Subcutaneous adipose tissue (tissue), 4 donors: ENCODE results near the gene TBC1D12. TPM values are rescaled to one million over a fixed set of nuclear protein-coding genes. Genes with fewer than 3 reads are reported as not detected.

Source experiments
- total RNA-seq, 4 donors: library from RNA; depleted of rRNA; stranded (reverse); fragments of >200 nt; gene quantifications; one replicate each; pipeline ENCODE4 v1.1.0, GENCODE V29; 2016
- TF ChIP-seq, protein P1 (sequence below): fragments of 450-650 bp; IDR thresholded peaks from one replicate; pipeline ENCODE4 v1.5.1; 2016; ENCODE audit warnings: low read depth, mild to moderate bottlenecking, control low read depth, antibody characterized with exemption, moderate library complexity

TBC1D12 gene
- total RNA-seq, 4 donors from 2014 or later, result 19.0 to 24.2 (median 20.5) TPM

DNA sequence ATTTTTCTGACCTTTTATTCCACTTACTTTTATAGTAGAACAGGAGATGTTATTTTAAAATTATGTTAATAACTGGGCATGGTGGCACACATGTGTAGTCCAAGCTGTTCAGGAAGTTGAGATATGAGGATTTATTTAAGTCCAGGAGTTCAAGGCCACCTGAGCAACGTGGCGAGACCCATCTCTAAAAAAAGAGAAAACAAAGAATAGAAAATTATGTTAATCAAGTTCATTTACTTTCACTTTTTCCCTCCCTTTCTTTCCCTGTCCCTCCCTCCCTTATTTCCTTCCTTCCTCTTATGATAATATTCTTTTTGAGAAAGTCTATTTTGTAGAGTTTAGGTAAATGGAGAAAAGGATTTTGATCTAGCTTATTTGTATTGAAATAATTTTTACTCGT is 94.3 kb downstream of the TBC1D12 start:
- TF ChIP-seq, protein P1, sequence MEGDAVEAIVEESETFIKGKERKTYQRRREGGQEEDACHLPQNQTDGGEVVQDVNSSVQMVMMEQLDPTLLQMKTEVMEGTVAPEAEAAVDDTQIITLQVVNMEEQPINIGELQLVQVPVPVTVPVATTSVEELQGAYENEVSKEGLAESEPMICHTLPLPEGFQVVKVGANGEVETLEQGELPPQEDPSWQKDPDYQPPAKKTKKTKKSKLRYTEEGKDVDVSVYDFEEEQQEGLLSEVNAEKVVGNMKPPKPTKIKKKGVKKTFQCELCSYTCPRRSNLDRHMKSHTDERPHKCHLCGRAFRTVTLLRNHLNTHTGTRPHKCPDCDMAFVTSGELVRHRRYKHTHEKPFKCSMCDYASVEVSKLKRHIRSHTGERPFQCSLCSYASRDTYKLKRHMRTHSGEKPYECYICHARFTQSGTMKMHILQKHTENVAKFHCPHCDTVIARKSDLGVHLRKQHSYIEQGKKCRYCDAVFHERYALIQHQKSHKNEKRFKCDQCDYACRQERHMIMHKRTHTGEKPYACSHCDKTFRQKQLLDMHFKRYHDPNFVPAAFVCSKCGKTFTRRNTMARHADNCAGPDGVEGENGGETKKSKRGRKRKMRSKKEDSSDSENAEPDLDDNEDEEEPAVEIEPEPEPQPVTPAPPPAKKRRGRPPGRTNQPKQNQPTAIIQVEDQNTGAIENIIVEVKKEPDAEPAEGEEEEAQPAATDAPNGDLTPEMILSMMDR, result no peak

DNA sequence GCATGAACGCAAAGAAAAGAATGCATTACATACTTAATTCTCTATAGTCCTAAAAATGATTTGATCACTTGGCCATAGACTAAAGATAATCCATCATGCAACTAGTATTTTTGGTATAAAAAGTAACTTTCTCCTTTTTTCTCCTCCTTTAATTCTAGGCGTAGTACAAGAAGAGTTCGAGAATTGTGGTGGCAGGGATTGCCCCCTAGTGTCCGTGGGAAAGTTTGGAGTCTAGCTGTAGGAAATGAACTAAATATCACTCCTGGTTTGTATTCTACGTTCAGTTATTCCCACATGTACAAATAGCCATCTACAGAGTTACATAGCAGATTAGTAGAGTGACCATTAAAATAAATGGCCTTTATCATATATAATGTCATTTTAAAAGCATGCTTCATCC is 97.7 kb downstream of the TBC1D12 start:
- TF ChIP-seq, protein P1, result no peak

DNA sequence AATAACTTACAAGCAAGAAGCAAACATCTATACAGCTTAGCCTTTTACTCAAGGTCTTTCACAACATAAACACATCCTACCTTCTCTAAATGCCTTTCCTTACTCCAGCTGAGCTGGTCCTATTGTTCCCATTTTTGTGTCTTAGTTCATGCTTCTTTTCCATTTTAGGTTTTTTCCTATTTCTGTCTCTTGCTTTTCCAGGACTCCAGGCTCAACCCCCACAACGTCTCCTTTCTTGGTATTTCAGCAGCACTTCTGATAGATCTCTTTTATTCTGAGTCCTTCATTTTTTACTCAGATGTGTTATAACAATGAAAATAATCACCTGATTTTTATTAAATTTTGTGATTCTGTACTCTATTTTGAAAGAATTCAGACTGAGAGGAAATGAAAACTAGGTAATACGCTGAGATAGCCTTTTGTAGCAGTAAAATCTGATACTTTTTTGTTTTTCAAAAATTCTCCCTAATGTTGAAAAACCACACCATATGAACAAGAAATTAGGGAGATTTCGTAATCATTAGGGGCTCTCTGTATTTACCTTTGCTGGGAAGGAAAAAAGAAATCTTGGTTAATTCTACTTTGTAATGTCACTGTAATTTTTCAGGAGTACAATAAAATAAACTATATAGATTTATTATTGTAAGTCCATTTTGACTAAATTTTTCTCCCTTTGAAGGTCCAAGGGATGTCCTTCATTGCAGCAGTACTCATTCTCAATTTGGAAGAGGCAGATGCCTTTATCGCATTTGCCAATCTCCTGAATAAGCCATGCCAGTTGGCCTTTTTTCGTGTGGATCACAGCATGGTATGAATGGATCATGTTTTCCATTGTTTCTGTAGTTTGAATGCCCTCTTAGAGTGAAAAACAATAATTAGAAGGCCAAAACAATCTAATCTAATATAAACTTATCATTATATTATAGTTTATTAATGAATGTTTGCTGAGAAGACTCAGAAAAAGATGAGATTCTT is 119.2 kb downstream of the TBC1D12 start:
- TF ChIP-seq, protein P1, result no peak

DNA sequence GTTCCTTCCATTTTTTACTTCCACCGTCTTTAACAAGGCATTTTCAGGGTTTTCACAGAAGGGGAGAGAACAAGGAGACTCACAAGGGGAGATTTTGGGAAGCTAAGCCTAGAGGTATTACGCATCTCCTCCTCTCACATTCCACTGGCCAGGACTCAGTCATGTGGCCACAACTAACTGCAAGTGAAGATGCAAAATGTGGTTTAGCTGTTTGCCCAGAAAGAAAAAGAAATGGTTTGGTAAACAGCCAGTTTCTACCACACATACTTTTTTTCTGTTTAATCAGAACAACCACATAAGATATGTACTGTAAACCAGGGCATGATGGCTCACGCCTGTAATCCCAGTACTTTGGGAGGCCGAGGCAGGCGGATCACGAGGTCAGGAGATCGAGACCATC is 121.8 kb downstream of the TBC1D12 start:
- TF ChIP-seq, protein P1, result no peak

DNA sequence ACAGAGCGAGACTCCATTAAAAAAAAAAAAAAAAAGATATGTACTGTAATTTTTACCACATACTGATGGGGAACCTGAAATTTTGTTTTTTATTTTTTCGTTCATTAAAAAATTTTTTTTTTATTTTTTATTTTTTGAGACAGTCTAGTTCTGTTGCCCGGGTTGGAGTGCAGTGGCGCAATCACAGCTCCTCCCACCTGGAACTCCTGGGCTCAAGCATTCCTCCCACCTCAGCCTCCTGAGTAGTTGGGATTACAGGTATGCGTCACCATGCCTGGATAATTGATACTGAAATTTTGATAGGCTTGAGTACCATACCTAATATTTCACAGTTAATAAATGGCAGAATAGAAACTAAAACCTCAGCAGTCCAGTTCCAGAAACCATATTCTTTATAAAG is 122.4 kb downstream of the TBC1D12 start:
- TF ChIP-seq, protein P1, result no peak

DNA sequence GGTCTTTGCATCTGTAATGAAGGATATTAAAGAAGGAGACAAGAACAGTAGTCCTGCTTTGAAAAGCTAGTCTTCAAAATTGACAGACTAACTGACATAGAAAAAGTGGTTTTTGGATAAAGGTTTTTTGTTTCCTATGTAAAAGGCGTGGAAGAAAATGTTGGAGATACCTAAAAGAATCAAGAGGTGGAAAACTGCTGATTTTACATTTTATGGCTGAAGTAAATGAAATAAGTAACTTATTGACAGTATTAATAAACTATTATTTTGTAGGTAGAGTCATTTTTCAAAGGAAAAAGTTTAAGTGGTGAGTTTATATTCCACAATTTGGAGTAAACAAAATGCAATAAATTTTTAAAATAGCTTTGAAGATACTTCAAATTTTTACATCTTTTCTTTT is 130.7 kb downstream of the TBC1D12 start:
- TF ChIP-seq, protein P1, result no peak

DNA sequence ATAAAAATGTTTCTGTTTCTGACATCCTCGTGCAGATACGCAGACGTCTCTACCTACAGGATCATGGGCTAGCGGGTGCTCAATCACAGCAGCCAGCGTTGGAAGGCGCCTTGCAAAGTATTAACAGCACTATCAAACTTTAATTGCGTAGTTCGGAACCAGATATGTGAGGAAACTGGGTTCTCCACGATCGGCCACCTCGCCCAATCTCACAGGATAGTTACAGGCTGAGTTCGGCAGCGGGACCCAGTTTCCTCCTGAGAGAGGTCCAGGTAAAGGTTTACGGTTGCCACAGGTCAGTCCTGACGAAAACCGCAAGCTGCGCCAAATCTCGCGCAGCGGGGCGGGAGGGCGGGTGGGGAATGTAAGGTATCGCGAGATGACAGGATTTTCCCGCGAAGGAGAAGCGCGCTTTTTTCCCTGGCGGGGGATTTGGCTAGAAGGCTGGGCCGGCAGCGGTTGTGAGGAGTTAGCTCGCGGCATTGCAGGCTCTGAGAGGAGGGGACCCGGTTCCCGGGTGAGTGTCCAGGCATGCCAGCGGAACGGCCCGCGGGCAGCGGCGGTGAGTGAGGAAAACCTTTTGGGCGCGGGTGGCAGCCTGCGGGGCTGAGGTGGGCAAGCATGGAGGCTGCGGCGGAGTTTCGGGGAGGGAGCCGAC is 143.2 kb downstream of the TBC1D12 start, which contains the start of gene HELLS:
HELLS (plus strand) TSS at position 398 of the 658 bp plus-strand sequence; CDS start at position 532, 134 bp downstream.
- TF ChIP-seq, protein P1, result no peak
